SK-N-MC (cell line): ENCODE measurements around the gene TRAM2.
A peak's percentile ranks its signal among the peaks of the same experiment; 100 is the strongest.

Experiments
- DNase-seq: peaks from one replicate; pipeline ENCODE4 v3.0.0-alpha.2; 2011; ENCODE audit warnings: low read depth, low spot score
- H3K27ac ChIP-seq: fragments of 200-600 bp; sonication (generic); 2 replicates; pipeline ENCODE4 v1.5.1; 2016; ENCODE audit warnings: mixed run types
- H3K36me3 ChIP-seq: fragments of 200-600 bp; sonication (generic); 2 replicates; pipeline ENCODE4 v1.6.1; 2017; ENCODE audit warnings: antibody characterized with exemption, low read length, mixed read lengths; ENCODE audit not compliant: insufficient read depth
- H3K4me3 ChIP-seq: fragments of 200-600 bp; sonication (generic); 2 replicates; pipeline ENCODE4 v1.5.1; 2016
- H3K9ac ChIP-seq: fragments of 200-600 bp; sonication (generic); 2 replicates; pipeline ENCODE4 v1.8.0; 2017; ENCODE audit warnings: mixed run types, mixed read lengths; ENCODE audit not compliant: insufficient read length
- H3K9me3 ChIP-seq: fragments of 200-600 bp; sonication (generic); 2 replicates; pipeline ENCODE4 v1.6.1; 2017; ENCODE audit warnings: low read depth, mild to moderate bottlenecking, antibody characterized with exemption, low read length, moderate library complexity, mixed read lengths
- EZH2 ChIP-seq: fragments of 200-600 bp; sonication (generic); IDR thresholded peaks from one replicate; pipeline ENCODE4 v1.6.1; 2017; ENCODE audit warnings: antibody characterized with exemption
- FOXP2 ChIP-seq: optimal IDR thresholded peaks from 2 replicates; pipeline ENCODE3; 2011; ENCODE audit warnings: mild to moderate bottlenecking, moderate library complexity; ENCODE audit not compliant: insufficient read depth; ENCODE audit errors: extremely low read length, control extremely low read depth
- POLR2AphosphoS5 ChIP-seq: IDR thresholded peaks from 2 replicates; pipeline ENCODE4 v1.6.1; 2012; ENCODE audit warnings: mild to moderate bottlenecking, low read depth, low read length, borderline replicate concordance

TRAM2 gene

DNA sequence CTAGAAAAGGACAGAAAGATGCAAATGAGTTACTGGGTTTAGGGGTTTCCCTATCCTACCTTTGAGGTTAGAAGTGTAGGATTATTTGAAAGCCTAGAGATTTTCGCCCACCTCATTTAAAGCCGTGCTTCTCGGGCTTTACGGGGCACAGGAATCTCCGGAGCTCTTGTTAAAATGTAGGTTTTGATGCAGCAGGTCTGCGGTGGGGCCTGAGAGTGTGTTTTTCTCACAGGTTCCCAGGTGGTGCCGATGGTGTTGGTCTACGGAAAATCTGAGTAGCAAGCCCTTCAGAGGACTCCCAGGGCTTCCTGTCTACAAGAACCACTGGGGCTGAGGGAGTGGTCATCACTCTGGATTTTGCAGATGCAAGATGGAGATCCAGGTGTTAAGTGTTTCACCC is 47.5 kb downstream of the TRAM2 start:
- H3K9me3 ChIP-seq = no peaks in the 10 kb centered on the region
- TF ChIP-seq POLR2AphosphoS5 (no peak), EZH2 (no peak), FOXP2 (no peak)
- no peak overlapping the region for H3K27ac ChIP-seq
- no peak overlapping the region for H3K4me3 ChIP-seq
- H3K36me3 ChIP-seq = no peaks in the 10 kb centered on the region
- DNase-seq = no peak
- no peak overlapping the region for H3K9ac ChIP-seq

DNA sequence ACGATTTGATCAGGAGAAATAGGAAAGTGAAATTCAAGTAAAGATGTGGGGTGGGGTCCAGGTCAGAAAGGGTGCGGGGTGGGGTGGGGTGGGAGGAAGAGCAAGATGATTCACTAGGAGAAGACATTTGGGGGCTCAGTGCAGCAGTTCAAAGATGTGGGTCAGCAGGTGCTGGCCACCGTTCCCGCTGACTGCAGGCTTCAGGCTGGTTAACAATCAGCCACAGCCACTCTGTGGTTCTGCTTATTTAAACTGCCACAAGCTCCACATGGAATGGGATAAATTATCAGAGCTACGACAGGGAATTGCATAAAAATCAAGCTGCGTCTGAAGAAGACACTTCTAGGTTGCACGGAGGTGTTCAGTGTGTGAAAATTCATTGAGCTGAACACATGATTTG is 49.4 kb downstream of the TRAM2 start:
- Histone ChIP-seq H3K27ac (no peak overlapping the region), H3K36me3 (no peaks in the 10 kb centered on the region), H3K4me3 (no peak overlapping the region), H3K9me3 (no peaks in the 10 kb centered on the region), H3K9ac (no peak overlapping the region)
- DNase-seq = no peak
- TF ChIP-seq FOXP2 (no peak), EZH2 (no peak), POLR2AphosphoS5 (no peak)

DNA sequence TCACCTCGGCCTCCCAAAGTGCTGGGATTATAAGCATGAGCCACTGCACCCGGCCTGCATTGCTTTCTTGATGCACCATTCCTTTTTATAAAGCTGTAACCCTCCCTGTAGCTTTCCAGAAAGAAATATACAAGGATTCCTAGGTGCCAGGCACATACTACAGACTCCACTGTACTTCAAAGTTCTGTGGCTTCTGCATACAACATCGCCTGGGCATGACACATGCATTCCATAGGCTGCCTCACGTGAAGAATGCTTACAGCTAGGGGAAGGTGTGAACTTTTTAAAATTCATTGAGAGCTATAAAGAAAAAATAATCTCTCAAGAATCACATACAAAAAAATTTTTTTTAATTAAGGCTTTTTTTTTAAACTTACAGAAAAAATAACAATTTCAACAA is 50.2 kb downstream of the TRAM2 start:
- H3K9me3 ChIP-seq = no peaks in the 10 kb centered on the region
- no peak overlapping the region for H3K27ac ChIP-seq
- no peak overlapping the region for H3K4me3 ChIP-seq
- TF ChIP-seq EZH2 = no peak
- TF ChIP-seq FOXP2 = no peak
- no peak for TF ChIP-seq POLR2AphosphoS5
- no peak for DNase-seq
- H3K36me3 ChIP-seq = no peaks in the 10 kb centered on the region
- no peak overlapping the region for H3K9ac ChIP-seq

DNA sequence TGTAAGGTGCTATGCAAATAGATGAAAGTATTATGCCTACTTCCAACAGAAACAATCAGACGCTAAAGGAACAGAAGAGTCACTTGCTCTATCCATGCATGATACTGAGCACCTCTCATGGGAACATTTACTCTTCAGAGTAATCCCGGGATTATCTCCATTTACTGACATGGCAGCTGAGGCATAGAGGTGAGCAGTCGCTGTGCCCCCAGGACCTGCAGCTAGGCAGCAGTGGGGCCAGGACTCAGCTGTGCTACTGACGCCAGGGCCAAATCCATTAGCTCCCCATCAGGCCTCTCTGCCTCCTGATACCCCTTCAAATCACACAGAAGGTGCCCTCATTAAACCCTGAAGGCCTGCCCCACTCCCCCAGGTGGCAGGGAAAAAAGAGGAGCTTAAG is 51.9 kb downstream of the TRAM2 start:
- H3K4me3 ChIP-seq = no peak overlapping the region
- no peak for TF ChIP-seq POLR2AphosphoS5
- no peak for TF ChIP-seq EZH2
- no peak for TF ChIP-seq FOXP2
- H3K9ac ChIP-seq = no peak overlapping the region
- no peak overlapping the region for H3K27ac ChIP-seq
- no peaks in the 10 kb centered on the region for H3K9me3 ChIP-seq
- H3K36me3 ChIP-seq = no peaks in the 10 kb centered on the region
- DNase-seq = no peak

DNA sequence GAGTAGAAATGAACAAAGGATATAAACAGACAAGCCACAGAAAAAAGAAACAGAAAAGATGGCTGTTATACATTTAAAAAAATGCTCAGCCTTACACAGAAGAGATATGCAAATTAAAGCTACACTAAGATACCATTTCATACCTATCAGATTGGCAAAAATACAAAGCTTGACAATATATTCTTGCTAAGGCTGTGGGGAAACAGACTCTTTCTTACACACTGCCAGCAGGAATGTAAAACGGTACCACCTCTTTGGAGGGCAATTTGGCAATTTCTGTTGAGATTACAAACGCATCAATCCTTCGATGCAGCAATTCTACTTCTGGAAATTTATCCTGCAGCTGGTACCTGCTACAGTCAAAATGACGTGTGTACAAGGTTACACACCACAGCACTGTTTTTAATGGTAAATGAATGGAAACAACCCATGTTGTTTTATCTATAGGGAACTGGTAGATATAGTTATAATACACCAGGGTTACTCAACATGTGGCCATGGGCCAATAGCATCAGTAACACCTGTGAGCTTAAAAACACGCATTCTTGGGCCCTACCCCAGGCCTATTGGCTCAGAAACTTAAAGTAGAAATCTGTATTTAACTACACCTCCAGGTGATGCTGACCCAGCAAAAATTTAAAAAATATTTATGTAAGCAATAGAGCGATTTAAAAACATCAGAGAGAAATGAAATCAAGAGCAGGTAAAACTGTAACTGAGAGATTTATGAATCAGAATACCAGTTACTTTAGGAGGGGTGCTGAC is 53.3 kb downstream of the TRAM2 start:
- TF ChIP-seq FOXP2 (no peak), POLR2AphosphoS5 (no peak), EZH2 (no peak)
- no peaks in the 10 kb centered on the region for H3K9me3 ChIP-seq
- no peak overlapping the region for H3K9ac ChIP-seq
- no peaks in the 10 kb centered on the region for H3K36me3 ChIP-seq
- no peak overlapping the region for H3K4me3 ChIP-seq
- H3K27ac ChIP-seq = no peak overlapping the region
- peak; percentile 28 for DNase-seq

DNA sequence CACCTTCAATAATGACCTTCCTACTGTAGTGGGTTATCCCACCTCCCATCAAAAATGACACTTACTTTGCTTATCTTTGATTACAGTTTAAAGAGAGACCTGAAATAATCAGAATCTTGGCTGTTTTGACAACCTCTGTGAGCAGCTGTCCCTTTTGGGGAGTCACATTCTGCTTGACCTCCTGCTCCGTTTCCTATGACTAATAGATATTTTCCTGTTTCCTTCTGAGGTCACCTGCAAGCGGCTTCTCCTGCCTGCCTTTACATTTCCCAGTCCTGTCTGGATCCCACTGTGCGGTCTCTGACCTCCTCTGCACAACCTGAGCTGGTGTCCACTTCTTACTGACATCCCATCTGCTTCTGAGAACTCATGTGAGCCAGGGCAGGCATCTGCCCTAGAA is 54.2 kb downstream of the TRAM2 start:
- H3K4me3 ChIP-seq = no peak overlapping the region
- no peak overlapping the region for H3K9ac ChIP-seq
- H3K9me3 ChIP-seq = no peaks in the 10 kb centered on the region
- H3K27ac ChIP-seq = no peak overlapping the region
- no peaks in the 10 kb centered on the region for H3K36me3 ChIP-seq
- TF ChIP-seq EZH2 (no peak), POLR2AphosphoS5 (no peak), FOXP2 (no peak)
- DNase-seq = no peak

DNA sequence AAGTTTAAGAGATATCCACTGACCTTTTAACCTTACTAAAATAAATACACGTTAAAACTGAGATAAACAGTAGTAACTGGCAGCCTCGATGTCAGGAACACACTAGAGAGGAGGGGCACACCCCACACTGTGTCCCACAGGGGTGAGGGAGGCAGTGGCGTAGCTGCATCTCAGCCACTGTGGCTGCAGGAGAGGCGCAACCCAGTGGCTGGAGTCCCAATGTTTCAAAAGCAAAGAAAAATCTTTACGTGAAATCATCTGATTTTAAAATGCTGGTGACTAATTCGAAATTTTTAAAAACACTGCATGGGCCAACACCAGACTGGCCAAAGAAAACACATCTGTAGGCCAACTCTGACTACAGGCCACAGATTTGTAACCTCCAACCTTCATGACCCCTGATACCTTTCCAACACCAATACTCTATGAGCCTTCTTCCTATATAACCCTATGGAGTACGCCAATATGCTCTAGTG is 54.7 kb downstream of the TRAM2 start:
- Histone ChIP-seq H3K9me3 (no peaks in the 10 kb centered on the region), H3K4me3 (no peak overlapping the region), H3K9ac (no peak overlapping the region), H3K36me3 (no peaks in the 10 kb centered on the region), H3K27ac (no peak overlapping the region)
- TF ChIP-seq EZH2 (no peak), POLR2AphosphoS5 (no peak), FOXP2 (no peak)
- DNase-seq = no peak

DNA sequence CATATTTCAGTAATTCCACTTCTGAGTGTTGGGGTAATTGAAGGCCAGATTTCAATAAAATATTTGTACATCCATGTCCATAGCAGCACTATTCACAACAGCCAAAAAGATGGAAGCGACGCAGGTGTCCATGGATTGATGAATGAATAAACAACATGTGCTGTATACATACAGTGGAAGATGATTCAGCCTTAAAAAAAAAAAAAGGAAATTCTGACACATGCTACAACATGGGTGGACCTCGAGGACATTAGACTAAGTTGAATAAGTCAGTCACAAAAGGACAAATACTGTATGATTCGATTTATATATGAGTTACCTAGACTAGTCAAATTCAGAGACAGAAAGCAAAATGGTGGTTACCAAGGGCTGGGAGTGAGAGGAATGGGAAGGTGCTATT is 57.2 kb downstream of the TRAM2 start:
- H3K36me3 ChIP-seq = no peaks in the 10 kb centered on the region

More for the DNA sequence above, 57.2 kb downstream of the TRAM2 start:
- Histone ChIP-seq H3K9ac (no peak overlapping the region), H3K27ac (no peak overlapping the region), H3K4me3 (no peak overlapping the region), H3K9me3 (no peaks in the 10 kb centered on the region)
- TF ChIP-seq EZH2 (no peak), POLR2AphosphoS5 (no peak), FOXP2 (no peak)
- DNase-seq = no peak
